Tibial artery (tissue), 4 donors: ENCODE results near the gene IGF2BP3.
A peak's percentile ranks its signal among the peaks of the same experiment; 100 is the strongest.

ENCODE experiments used
- DNase-seq, 2 donors: peaks; one replicate each; pipeline ENCODE4 v3.0.0-alpha.2; 2019
- H3K27ac ChIP-seq, 2 donors: fragments of 200-600 bp; sonication (generic) in 1 of 2; 1 replicate in 1 of 2; 2 replicates in 1 of 2; pipeline ENCODE4 v1.5.1; 2018 to 2019; ENCODE audit warnings: mild to moderate bottlenecking in 1 of 2
- H3K27me3 ChIP-seq, 2 donors: fragments of 200-600 bp; sonication (generic) in 1 of 2; one replicate each; pipeline versions ENCODE4 v1.5.1 to v1.6.0; 2016 to 2019
- H3K36me3 ChIP-seq, 3 donors: fragments of 200-600 bp; sonication (generic) in 2 of 3; one replicate each; pipeline ENCODE4 v1.5.1; 2016 to 2019; ENCODE audit warnings: mild to moderate bottlenecking in 2 of 3
- H3K4me1 ChIP-seq, 4 donors: fragments of 200-600 bp; sonication (generic) in 2 of 4; 1 replicate in 3 of 4; 2 replicates in 1 of 4; pipeline ENCODE4 v1.5.1; 2016 to 2019
- H3K4me3 ChIP-seq, 2 donors: fragments of 200-600 bp; sonication (generic) in 1 of 2; 1 replicate in 1 of 2; 2 replicates in 1 of 2; pipeline ENCODE4 v1.5.1; 2018 to 2019; ENCODE audit warnings: mild to moderate bottlenecking in 2 of 2
- H3K9me3 ChIP-seq, 3 donors: fragments of 200-600 bp; sonication (generic) in 1 of 3; one replicate each; pipeline ENCODE4 v1.5.1; 2016 to 2019
- intact Hi-C: fragments of 100-400 bp; cut with DNase I; formaldehyde crosslinking; loops from one replicate; pipeline ENCODE4 v1.15.0; 2023; ENCODE audit warnings: low total_unique reads
- TF ChIP-seq, protein P1 (sequence below), 2 experiments: fragments of 200-600 bp in 1 of 2; fragments of 450-650 bp in 1 of 2; IDR thresholded peaks; one replicate each; pipeline ENCODE4 v1.5.1; 2017 to 2019; ENCODE audit warnings: antibody characterized with exemption in 2 of 2, mild to moderate bottlenecking in 1 of 2, moderate library complexity in 1 of 2

Gene IGF2BP3

GRCh38 chr7:23267357-23267756 lies 202.9 kb downstream of the IGF2BP3 start:
- Histone ChIP-seq H3K4me3 (no peak overlapping the region), H3K27me3 (no peaks in the 10 kb centered on the region), H3K9me3 (no peaks in the 10 kb centered on the region), H3K27ac (no peak overlapping the region), H3K4me1 (no peaks in the 10 kb centered on the region), H3K36me3 (peaks cover 31 to 56% (median 44%) of the 10 kb centered on the region in 3 donors)
- no peak for DNase-seq
- TF ChIP-seq, protein P1, sequence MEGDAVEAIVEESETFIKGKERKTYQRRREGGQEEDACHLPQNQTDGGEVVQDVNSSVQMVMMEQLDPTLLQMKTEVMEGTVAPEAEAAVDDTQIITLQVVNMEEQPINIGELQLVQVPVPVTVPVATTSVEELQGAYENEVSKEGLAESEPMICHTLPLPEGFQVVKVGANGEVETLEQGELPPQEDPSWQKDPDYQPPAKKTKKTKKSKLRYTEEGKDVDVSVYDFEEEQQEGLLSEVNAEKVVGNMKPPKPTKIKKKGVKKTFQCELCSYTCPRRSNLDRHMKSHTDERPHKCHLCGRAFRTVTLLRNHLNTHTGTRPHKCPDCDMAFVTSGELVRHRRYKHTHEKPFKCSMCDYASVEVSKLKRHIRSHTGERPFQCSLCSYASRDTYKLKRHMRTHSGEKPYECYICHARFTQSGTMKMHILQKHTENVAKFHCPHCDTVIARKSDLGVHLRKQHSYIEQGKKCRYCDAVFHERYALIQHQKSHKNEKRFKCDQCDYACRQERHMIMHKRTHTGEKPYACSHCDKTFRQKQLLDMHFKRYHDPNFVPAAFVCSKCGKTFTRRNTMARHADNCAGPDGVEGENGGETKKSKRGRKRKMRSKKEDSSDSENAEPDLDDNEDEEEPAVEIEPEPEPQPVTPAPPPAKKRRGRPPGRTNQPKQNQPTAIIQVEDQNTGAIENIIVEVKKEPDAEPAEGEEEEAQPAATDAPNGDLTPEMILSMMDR (IDR thresholded peaks at IDR 0.05) = no peak
- intact Hi-C loops = no loop called here

DNA sequence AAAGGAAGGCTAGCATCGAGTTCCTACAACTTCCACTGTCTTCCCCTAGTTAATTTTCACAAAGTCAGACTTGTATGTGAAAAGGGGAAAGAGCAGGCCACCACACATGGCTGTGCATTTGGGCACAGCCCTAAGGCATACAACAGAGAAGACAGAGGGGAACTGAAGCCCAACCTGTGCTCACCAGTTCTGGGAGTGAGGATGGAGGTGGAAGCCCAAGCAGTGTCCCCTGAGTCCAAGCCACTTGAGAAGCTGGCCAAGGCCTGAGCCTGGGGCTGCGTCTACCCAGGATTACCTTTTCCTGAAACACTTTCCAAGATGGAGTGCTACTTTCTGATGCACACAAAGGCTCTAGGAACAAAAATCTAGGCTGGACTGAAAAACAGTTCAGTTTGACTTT lies 203.4 kb downstream of the IGF2BP3 start:
- H3K4me3 ChIP-seq = no peak overlapping the region
- TF ChIP-seq, protein P1 (IDR thresholded peaks at IDR 0.05) = no peak
- intact Hi-C loops = no loop called here
- no peak for DNase-seq
- no peaks in the 10 kb centered on the region for H3K4me1 ChIP-seq
- H3K36me3 ChIP-seq = peaks cover 31 to 56% (median 44%) of the 10 kb centered on the region in 3 donors
- H3K27me3 ChIP-seq = no peaks in the 10 kb centered on the region
- H3K27ac ChIP-seq = no peak overlapping the region
- no peaks in the 10 kb centered on the region for H3K9me3 ChIP-seq

DNA sequence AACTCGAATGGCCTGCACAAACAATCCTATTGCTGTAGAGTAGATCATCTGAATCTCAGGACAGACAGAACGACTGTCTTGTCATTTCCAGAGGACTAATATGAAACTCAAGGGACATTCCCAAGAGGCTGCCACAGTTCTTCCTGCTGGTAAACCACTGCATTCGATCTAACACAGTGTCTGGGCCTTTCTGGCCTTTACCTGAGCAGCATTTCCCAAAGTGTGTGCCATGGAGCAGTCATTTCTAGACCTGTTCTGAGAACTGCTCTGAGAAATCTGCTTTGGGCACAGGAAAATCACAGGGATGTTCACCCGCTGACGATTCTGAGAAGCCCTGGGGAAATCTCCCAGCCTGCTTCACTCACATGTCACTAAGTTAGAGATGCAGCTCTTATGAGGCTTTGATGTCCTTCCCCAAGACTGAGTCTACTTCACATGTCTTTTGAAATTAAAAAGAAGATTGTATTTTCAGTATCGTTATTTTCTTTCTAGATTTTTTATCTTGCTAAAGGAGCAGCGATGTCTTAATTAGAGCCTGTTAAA lies 205.3 kb downstream of the IGF2BP3 start:
- Histone ChIP-seq H3K27ac (no peak overlapping the region), H3K4me1 (no peaks in the 10 kb centered on the region), H3K4me3 (no peak overlapping the region), H3K27me3 (no peaks in the 10 kb centered on the region), H3K36me3 (peaks cover 28 to 57% (median 44%) of the 10 kb centered on the region in 3 donors), H3K9me3 (no peaks in the 10 kb centered on the region)
- no peak for DNase-seq
- TF ChIP-seq, protein P1 (IDR thresholded peaks at IDR 0.05) = no peak
- intact Hi-C loops = no loop called here

DNA sequence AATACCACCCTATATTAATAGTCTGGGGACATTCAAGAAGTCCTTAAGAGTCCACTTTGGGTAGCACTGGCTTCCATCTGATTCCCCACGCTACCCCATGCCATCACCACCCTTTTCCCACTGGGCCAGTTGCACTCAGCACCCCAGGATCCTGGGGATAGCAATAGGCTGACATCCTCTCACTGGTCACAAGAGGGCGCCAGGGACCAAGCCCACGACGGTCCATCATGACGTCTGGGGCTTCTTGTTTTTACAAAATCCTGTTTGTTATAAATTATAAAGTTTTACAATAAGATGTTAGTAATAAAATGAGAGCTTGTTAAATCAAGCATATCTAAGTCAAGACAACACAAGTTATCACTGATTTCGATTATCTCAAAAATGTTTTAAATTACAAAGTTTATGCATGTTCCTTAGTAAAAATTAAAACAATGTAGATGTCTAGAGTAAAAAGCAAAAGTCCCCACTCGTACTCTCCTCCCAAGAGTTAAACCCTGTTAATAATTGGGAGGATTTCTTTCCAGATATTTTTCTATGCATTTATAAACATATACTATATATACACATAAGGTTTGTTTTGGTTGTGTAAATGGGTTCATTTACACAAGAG lies 208.3 kb downstream of the IGF2BP3 start:
- peak; percentile 43 to 68 for DNase-seq

GRCh38 chr7:23260371-23260770 lies 209.9 kb downstream of the IGF2BP3 start:
- H3K9me3 ChIP-seq = no peaks in the 10 kb centered on the region
- no peak overlapping the region for H3K27ac ChIP-seq
- no peaks in the 10 kb centered on the region for H3K4me1 ChIP-seq
- TF ChIP-seq, protein P1 (IDR thresholded peaks at IDR 0.05) = no peak
- intact Hi-C loops = no loop called here
- no peaks in the 10 kb centered on the region for H3K27me3 ChIP-seq
- DNase-seq = no peak
- H3K4me3 ChIP-seq = no peak overlapping the region
- H3K36me3 ChIP-seq = peaks cover 39 to 68% (median 54%) of the 10 kb centered on the region in 3 donors

More for the DNA sequence above, 208.3 kb downstream of the IGF2BP3 start:
- intact Hi-C loops = no loop called here
- TF ChIP-seq, protein P1 (IDR thresholded peaks at IDR 0.05) = peak; percentile 64 to 83
- peaks cover 38 to 60% (median 46%) of the 10 kb centered on the region in 3 donors for H3K36me3 ChIP-seq
- H3K27ac ChIP-seq = no peak overlapping the region
- H3K4me1 ChIP-seq = no peaks in the 10 kb centered on the region
- no peak overlapping the region for H3K4me3 ChIP-seq
- H3K9me3 ChIP-seq = no peaks in the 10 kb centered on the region
- H3K27me3 ChIP-seq = no peaks in the 10 kb centered on the region
